HEK293 (cell line): ENCODE measurements around the gene ITPKB.

Source experiments
- CTCF ChIA-PET: fragments of 350-600 bp; formaldehyde crosslinking; extraction: SDS; loops from one replicate; lab custom pipeline; 2021; ENCODE audit warnings: antibody characterized with exemption; lab: Yijun Ruan, JAX
- POLR2A ChIA-PET: fragments of 300-600 bp; formaldehyde crosslinking; extraction: SDS; loops from one replicate; lab custom pipeline; 2020; ENCODE audit warnings: antibody characterized with exemption, inconsistent platforms; lab: Yijun Ruan, JAX
- H3K27ac ChIP-seq: fragments of 200-500 bp; sonication (Bioruptor generic); 2 replicates; pipeline ENCODE4 v1.5.1; 2014; ENCODE audit warnings: low read depth, low read length, control low read depth, inconsistent platforms; ENCODE audit errors: extremely low read depth
- H3K36me3 ChIP-seq, 2 experiments: fragments of 200-500 bp in 1 of 2; sonication (Bioruptor generic) in 1 of 2; 1 replicate in 1 of 2; 2 replicates in 1 of 2; pipeline ENCODE4 v1.5.1; 2014 to 2017; ENCODE audit warnings: inconsistent platforms in 2 of 2, low read length in 2 of 2; ENCODE audit not compliant: control insufficient read depth in 2 of 2, insufficient read depth in 1 of 2
- H3K4me1 ChIP-seq: fragments of 200-500 bp; sonication (Bioruptor generic); 2 replicates; pipeline ENCODE4 v1.5.1; 2014; ENCODE audit warnings: mild to moderate bottlenecking, low read length, inconsistent platforms; ENCODE audit not compliant: control insufficient read depth, insufficient read depth
- H3K4me3 ChIP-seq: 2 replicates; pipeline ENCODE4 v1.5.1; 2011; ENCODE audit warnings: low read depth, mild to moderate bottlenecking, control low read depth, low read length, moderate library complexity
- H3K9me3 ChIP-seq: fragments of 200-500 bp; sonication (Bioruptor generic); 2 replicates; pipeline ENCODE4 v1.5.1; 2014; ENCODE audit warnings: low read depth, low read length, inconsistent platforms; ENCODE audit not compliant: control insufficient read depth, insufficient read depth
- KLF7 ChIP-seq: fragments of 450-650 bp; formaldehyde crosslinking; IDR thresholded peaks from 2 replicates; pipeline ENCODE4 v1.5.1; 2016; ENCODE audit warnings: missing biosample characterization, missing genetic modification characterization, borderline replicate concordance
- PATZ1 ChIP-seq: fragments of 450-650 bp; formaldehyde crosslinking; IDR thresholded peaks from 2 replicates; pipeline ENCODE4 v1.5.1; 2016; ENCODE audit warnings: missing biosample characterization, missing genetic modification characterization
- PRDM6 ChIP-seq: fragments of 450-650 bp; formaldehyde crosslinking; IDR thresholded peaks from 2 replicates; pipeline ENCODE4 v1.5.1; 2017; ENCODE audit warnings: missing biosample characterization, missing genetic modification characterization
- REST ChIP-seq: fragments of 450-650 bp; formaldehyde crosslinking; IDR thresholded peaks from 2 replicates; pipeline ENCODE4 v1.5.1; 2016; ENCODE audit warnings: missing biosample characterization, missing genetic modification characterization
- SCRT2 ChIP-seq: fragments of 450-650 bp; formaldehyde crosslinking; IDR thresholded peaks from 2 replicates; pipeline ENCODE4 v1.5.1; 2016; ENCODE audit warnings: missing biosample characterization, missing genetic modification characterization
- ZFP41 ChIP-seq: fragments of 450-650 bp; formaldehyde crosslinking; IDR thresholded peaks from 2 replicates; pipeline ENCODE4 v1.5.1; 2016; ENCODE audit warnings: missing biosample characterization, missing genetic modification characterization, borderline replicate concordance
- ZIC2 ChIP-seq: fragments of 450-650 bp; formaldehyde crosslinking; IDR thresholded peaks from 2 replicates; pipeline ENCODE4 v1.5.1; 2016; ENCODE audit warnings: missing biosample characterization, missing genetic modification characterization
- ZNF202 ChIP-seq: fragments of 450-650 bp; formaldehyde crosslinking; IDR thresholded peaks from 2 replicates; pipeline ENCODE4 v1.5.1; 2016; ENCODE audit warnings: missing biosample characterization, missing genetic modification characterization, borderline replicate concordance
- ZNF423 ChIP-seq: fragments of 450-650 bp; formaldehyde crosslinking; IDR thresholded peaks from 2 replicates; pipeline ENCODE4 v1.5.1; 2016; ENCODE audit warnings: missing biosample characterization, missing genetic modification characterization
- ZNF501 ChIP-seq: fragments of 450-650 bp; formaldehyde crosslinking; IDR thresholded peaks from 2 replicates; pipeline ENCODE4 v1.5.1; 2016; ENCODE audit warnings: missing biosample characterization, missing genetic modification characterization
- ZNF521 ChIP-seq: fragments of 450-650 bp; formaldehyde crosslinking; IDR thresholded peaks from 2 replicates; pipeline ENCODE4 v1.5.1; 2017; ENCODE audit warnings: missing biosample characterization, mild to moderate bottlenecking, missing genetic modification characterization
- ZNF658 ChIP-seq: fragments of 450-650 bp; formaldehyde crosslinking; IDR thresholded peaks from 2 replicates; pipeline ENCODE4; 2016; ENCODE audit warnings: missing biosample characterization, missing genetic modification characterization
- ZNF660 ChIP-seq: fragments of 450-650 bp; IDR thresholded peaks from 2 replicates; pipeline ENCODE4 v1.5.1; 2018; ENCODE audit warnings: missing biosample characterization, mild to moderate bottlenecking, missing genetic modification characterization
- TF ChIP-seq, protein P1 (sequence below): fragments of 450-650 bp; formaldehyde crosslinking; IDR thresholded peaks from 2 replicates; pipeline ENCODE4 v1.5.1; 2016; ENCODE audit warnings: missing biosample characterization, missing genetic modification characterization
- TF ChIP-seq, protein P2 (sequence below): fragments of 450-650 bp; formaldehyde crosslinking; IDR thresholded peaks from 2 replicates; pipeline ENCODE4 v1.5.1; 2016; ENCODE audit warnings: missing biosample characterization, missing genetic modification characterization, low read depth

The ITPKB gene

DNA sequence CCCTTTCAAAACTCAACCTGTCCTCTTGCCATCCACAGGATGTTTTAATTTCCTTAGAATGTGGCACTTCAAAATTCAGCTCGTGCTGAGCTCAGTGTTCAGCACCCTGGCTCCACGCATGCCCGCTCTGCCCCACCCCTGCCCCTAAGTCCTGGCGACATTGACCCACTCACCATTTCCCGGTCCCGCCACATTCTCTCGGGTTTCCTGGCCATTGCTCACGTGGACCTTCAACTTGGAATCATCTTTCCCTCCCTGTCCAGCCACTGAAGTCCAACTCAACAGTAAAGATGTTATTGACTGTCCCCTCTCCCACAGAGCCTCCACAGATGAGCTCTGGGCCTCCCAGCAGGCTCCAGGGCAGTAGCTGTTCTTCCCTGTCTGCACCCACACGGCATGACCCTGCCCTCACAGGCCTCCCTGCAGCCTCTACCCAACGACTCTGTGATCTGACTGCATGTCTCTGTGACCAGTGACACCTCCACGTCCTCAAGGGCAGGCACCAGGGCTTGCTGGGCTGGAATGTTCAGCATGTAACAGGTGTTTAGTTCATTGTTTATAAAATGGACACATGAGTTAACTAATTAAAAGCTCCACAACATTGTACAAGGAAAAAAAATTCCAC lies 53.8 kb downstream of the ITPKB start:
- Histone ChIP-seq H3K27ac (no peak overlapping the region), H3K4me1 (peaks cover 3% of the 10 kb centered on the region; the same call in 1 of the 2 replicates), H3K4me3 (no peak overlapping the region)
- POLR2A ChIA-PET: no interaction called here
- TF ChIP-seq ZNF501: no peak
- TF ChIP-seq ZNF202 (tag by site-specific recombination): no peak
- TF ChIP-seq, protein P1, sequence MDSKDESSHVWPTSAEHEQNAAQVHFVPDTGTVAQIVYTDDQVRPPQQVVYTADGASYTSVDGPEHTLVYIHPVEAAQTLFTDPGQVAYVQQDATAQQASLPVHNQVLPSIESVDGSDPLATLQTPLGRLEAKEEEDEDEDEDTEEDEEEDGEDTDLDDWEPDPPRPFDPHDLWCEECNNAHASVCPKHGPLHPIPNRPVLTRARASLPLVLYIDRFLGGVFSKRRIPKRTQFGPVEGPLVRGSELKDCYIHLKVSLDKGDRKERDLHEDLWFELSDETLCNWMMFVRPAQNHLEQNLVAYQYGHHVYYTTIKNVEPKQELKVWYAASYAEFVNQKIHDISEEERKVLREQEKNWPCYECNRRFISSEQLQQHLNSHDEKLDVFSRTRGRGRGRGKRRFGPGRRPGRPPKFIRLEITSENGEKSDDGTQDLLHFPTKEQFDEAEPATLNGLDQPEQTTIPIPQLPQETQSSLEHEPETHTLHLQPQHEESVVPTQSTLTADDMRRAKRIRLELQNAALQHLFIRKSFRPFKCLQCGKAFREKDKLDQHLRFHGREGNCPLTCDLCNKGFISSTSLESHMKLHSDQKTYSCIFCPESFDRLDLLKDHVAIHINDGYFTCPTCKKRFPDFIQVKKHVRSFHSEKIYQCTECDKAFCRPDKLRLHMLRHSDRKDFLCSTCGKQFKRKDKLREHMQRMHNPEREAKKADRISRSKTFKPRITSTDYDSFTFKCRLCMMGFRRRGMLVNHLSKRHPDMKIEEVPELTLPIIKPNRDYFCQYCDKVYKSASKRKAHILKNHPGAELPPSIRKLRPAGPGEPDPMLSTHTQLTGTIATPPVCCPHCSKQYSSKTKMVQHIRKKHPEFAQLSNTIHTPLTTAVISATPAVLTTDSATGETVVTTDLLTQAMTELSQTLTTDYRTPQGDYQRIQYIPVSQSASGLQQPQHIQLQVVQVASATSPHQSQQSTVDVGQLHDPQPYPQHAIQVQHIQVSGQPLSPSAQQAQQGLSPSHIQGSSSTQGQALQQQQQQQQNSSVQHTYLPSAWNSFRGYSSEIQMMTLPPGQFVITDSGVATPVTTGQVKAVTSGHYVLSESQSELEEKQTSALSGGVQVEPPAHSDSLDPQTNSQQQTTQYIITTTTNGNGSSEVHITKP: no peak
- peak; percentile 37; the same call in 1 of the 2 replicates for TF ChIP-seq ZIC2
- TF ChIP-seq SCRT2 (tag by site-specific recombination): peak; percentile 89
- no peak for TF ChIP-seq PATZ1 (tag by site-specific recombination)
- TF ChIP-seq PRDM6 (tag by site-specific recombination): no peak
- TF ChIP-seq, all 188 proteins: peak for 2
- CTCF ChIA-PET: interaction anchor here (0.5 to 0.7 kb wide), 3 partner anchors 60 to 98 kb away, joined by 3 to 4 read pairs (median 3); no protein-coding TSS in a partner anchor
- Histone ChIP-seq H3K36me3 (no peaks in the 10 kb centered on the region), H3K9me3 (no peaks in the 10 kb centered on the region)

GRCh38 chr1:226684026-226684425 lies 55.1 kb downstream of the ITPKB start:
- CTCF ChIA-PET: interaction anchor here (0.5 to 1.1 kb wide), 3 partner anchors 14 to 38 kb away, joined by 3 to 4 read pairs (median 3); no protein-coding TSS in a partner anchor
- Histone ChIP-seq H3K9me3 (no peaks in the 10 kb centered on the region), H3K27ac (no peak overlapping the region), H3K4me3 (no peak overlapping the region)
- no peak for TF ChIP-seq REST (tag by site-specific recombination)
- TF ChIP-seq, protein P2, sequence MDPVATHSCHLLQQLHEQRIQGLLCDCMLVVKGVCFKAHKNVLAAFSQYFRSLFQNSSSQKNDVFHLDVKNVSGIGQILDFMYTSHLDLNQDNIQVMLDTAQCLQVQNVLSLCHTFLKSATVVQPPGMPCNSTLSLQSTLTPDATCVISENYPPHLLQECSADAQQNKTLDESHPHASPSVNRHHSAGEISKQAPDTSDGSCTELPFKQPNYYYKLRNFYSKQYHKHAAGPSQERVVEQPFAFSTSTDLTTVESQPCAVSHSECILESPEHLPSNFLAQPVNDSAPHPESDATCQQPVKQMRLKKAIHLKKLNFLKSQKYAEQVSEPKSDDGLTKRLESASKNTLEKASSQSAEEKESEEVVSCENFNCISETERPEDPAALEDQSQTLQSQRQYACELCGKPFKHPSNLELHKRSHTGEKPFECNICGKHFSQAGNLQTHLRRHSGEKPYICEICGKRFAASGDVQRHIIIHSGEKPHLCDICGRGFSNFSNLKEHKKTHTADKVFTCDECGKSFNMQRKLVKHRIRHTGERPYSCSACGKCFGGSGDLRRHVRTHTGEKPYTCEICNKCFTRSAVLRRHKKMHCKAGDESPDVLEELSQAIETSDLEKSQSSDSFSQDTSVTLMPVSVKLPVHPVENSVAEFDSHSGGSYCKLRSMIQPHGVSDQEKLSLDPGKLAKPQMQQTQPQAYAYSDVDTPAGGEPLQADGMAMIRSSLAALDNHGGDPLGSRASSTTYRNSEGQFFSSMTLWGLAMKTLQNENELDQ (tag by site-specific recombination): no peak
- TF ChIP-seq ZNF423 (tag by site-specific recombination): no peak
- TF ChIP-seq ZNF660: no peak
- no peak for TF ChIP-seq ZFP41 (tag by site-specific recombination)
- TF ChIP-seq ZNF521 (tag by site-specific recombination): no peak
- TF ChIP-seq ZNF658 (tag by site-specific recombination): no peak
- TF ChIP-seq KLF7: no peak
- no peak for TF ChIP-seq ZNF501
- TF ChIP-seq, all 188 proteins: peak for 0
- no peaks in the 10 kb centered on the region for H3K36me3 ChIP-seq
- peaks cover 8% of the 10 kb centered on the region for H3K4me1 ChIP-seq
- POLR2A ChIA-PET: no interaction called here
